Activated naive CD4-positive, alpha-beta T cell treated with Interleukin-2 at 50 U/mL for 16 hours (primary cell): ENCODE measurements around the gene MORN1.

Experiments
- DNase-seq: peaks from one replicate; pipeline ENCODE4 v3.0.0-alpha.2; 2020

Gene MORN1

GRCh38 chr1:2349806-2350205, 41.5 kb downstream of the MORN1 start:
- no peak for DNase-seq

GRCh38 chr1:2348346-2349325, 42.7 kb downstream of the MORN1 start:
- no peak for DNase-seq

GRCh38 chr1:2347896-2348295, 43.5 kb downstream of the MORN1 start:
- no peak for DNase-seq

- DNase-seq = no peak
Observed at GRCh38 chr1:2347409-2347785, 44.0 kb downstream of the MORN1 start.

GRCh38 chr1:2346691-2347408, 44.5 kb downstream of the MORN1 start:
- DNase-seq = no peak

GRCh38 chr1:2345297-2346075, 45.9 kb downstream of the MORN1 start:
- DNase-seq = no peak

- DNase-seq = no peak
Observed at GRCh38 chr1:2344744-2345296, 46.5 kb downstream of the MORN1 start.

- DNase-seq = no peak
Observed at GRCh38 chr1:2344121-2344681, 47.2 kb downstream of the MORN1 start.

GRCh38 chr1:2343023-2343935, 48.1 kb downstream of the MORN1 start:
- no peak for DNase-seq

GRCh38 chr1:2342384-2343022, 48.9 kb downstream of the MORN1 start:
- no peak for DNase-seq

GRCh38 chr1:2341706-2342383, 49.5 kb downstream of the MORN1 start:
- DNase-seq = no peak

GRCh38 chr1:2340918-2341254, 50.5 kb downstream of the MORN1 start:
- no peak for DNase-seq

- no peak for DNase-seq
Observed at GRCh38 chr1:2340086-2340917, 51.1 kb downstream of the MORN1 start.

GRCh38 chr1:2339206-2340085, 51.9 kb downstream of the MORN1 start:
- no peak for DNase-seq

GRCh38 chr1:2337501-2337900, 53.9 kb downstream of the MORN1 start:
- no peak for DNase-seq

- no peak for DNase-seq
Observed at GRCh38 chr1:2337081-2337480, 54.3 kb downstream of the MORN1 start.

- DNase-seq = no peak
Observed at GRCh38 chr1:2336499-2336898, 54.9 kb downstream of the MORN1 start.

- DNase-seq = no peak
Observed at GRCh38 chr1:2335721-2336455, 55.5 kb downstream of the MORN1 start.
